Renal cortex interstitium (tissue), 15 donors: ENCODE measurements around the gene MRPL2. TPM values are rescaled to one million over a fixed set of nuclear protein-coding genes. Genes with fewer than 3 reads are reported as not detected.

Source experiments
- DNase-seq, 11 donors: peaks; one replicate each; pipeline ENCODE4 v3.0.0-alpha.2; 2013; ENCODE audit warnings: low read depth in 9 of 11, low spot score in 4 of 11; ENCODE audit errors: extremely low read depth in 1 of 11
- long read RNA-seq, 16 experiments: transcript quantifications; one replicate each; lab custom pipeline, GENCODE V29; 2026
- polyA plus RNA-seq, 3 donors: library from polyadenylated mRNA; unstranded; fragments of 120-200 nt; gene quantifications; one replicate each; pipeline ENCODE4 v1.2.1, GENCODE V29; 2013; ENCODE audit not compliant: insufficient read length in 3 of 3

Gene MRPL2
- polyA plus RNA-seq: 10 to 100 TPM; 46.8 to 73.4 (median 64.4) TPM
- long read RNA-seq, donor 1, transcript MRPL2-206 (2 exons, 428 nt): minor isoform, 6 of 32 reads
- long read RNA-seq, donor 1, transcript MRPL2-203 (2 exons, 689 nt): major isoform, 8 of 32 reads
- long read RNA-seq, donor 1, transcript MRPL2-202 (7 exons, 1,588 nt): minor isoform, 6 of 32 reads
- long read RNA-seq, donor 1, partial matches to known transcripts: 9 of 32 reads
- long read RNA-seq, donor 1, other reads (novel, unspliced or antisense): 0 of 32 reads
- long read RNA-seq, donor 2, transcript MRPL2-203 (2 exons, 689 nt): major isoform, 9 of 24 reads
- long read RNA-seq, donor 2, partial matches to known transcripts: 5 of 24 reads
- long read RNA-seq, donor 2, other reads (novel, unspliced or antisense): 0 of 24 reads
- long read RNA-seq, donor 3, transcript MRPL2-208 (3 exons, 570 nt): minor isoform, 8 of 55 reads
- long read RNA-seq, donor 3, transcript MRPL2-202 (7 exons, 1,588 nt): minor isoform, 14 of 55 reads
- long read RNA-seq, donor 3, transcript MRPL2-203 (2 exons, 689 nt): major isoform, 15 of 55 reads
- long read RNA-seq, donor 3, partial matches to known transcripts: 13 of 55 reads
- long read RNA-seq, donor 3, other reads (novel, unspliced or antisense): 0 of 55 reads
- long read RNA-seq, donor 4, transcript MRPL2-202 (7 exons, 1,588 nt): major isoform, 10 of 33 reads
- long read RNA-seq, donor 4, transcript MRPL2-206 (2 exons, 428 nt): minor isoform, 6 of 33 reads
- long read RNA-seq, donor 4, partial matches to known transcripts: 8 of 33 reads
- long read RNA-seq, donor 4, other reads (novel, unspliced or antisense): 0 of 33 reads
- long read RNA-seq, donor 5: 0 reads
- long read RNA-seq, donor 6, transcript MRPL2-202 (7 exons, 1,588 nt): major isoform, 8 of 30 reads
- long read RNA-seq, donor 6, transcript MRPL2-203 (2 exons, 689 nt): major isoform, 8 of 30 reads
- long read RNA-seq, donor 6, partial matches to known transcripts: 6 of 30 reads
- long read RNA-seq, donor 6, other reads (novel, unspliced or antisense): 0 of 30 reads
- long read RNA-seq, donor 7, transcript MRPL2-203 (2 exons, 689 nt): minor isoform, 10 of 38 reads
- long read RNA-seq, donor 7, transcript MRPL2-202 (7 exons, 1,588 nt): major isoform, 14 of 38 reads
- long read RNA-seq, donor 7, transcript MRPL2-208 (3 exons, 570 nt): minor isoform, 6 of 38 reads
- long read RNA-seq, donor 7, partial matches to known transcripts: 5 of 38 reads
- long read RNA-seq, donor 7, other reads (novel, unspliced or antisense): 0 of 38 reads
- long read RNA-seq, donor 8: 0 reads
- long read RNA-seq, donor 9, transcript MRPL2-208 (3 exons, 570 nt): minor isoform, 5 of 35 reads
- long read RNA-seq, donor 9, transcript MRPL2-202 (7 exons, 1,588 nt): major isoform, 8 of 35 reads
- long read RNA-seq, donor 9, partial matches to known transcripts: 17 of 35 reads
- long read RNA-seq, donor 9, other reads (novel, unspliced or antisense): 0 of 35 reads
- long read RNA-seq, donor 10, transcript MRPL2-202 (7 exons, 1,588 nt): minor isoform, 8 of 29 reads
- long read RNA-seq, donor 10, transcript MRPL2-208 (3 exons, 570 nt): minor isoform, 7 of 29 reads
- long read RNA-seq, donor 10, transcript MRPL2-203 (2 exons, 689 nt): major isoform, 10 of 29 reads
- long read RNA-seq, donor 10, partial matches to known transcripts: 0 of 29 reads
- long read RNA-seq, donor 10, other reads (novel, unspliced or antisense): 0 of 29 reads
- long read RNA-seq, donor 11, transcript MRPL2-203 (2 exons, 689 nt): minor isoform, 5 of 35 reads
- long read RNA-seq, donor 11, transcript MRPL2-202 (7 exons, 1,588 nt): major isoform, 11 of 35 reads
- long read RNA-seq, donor 11, partial matches to known transcripts: 11 of 35 reads
- long read RNA-seq, donor 11, other reads (novel, unspliced or antisense): 0 of 35 reads
- long read RNA-seq, donor 12, partial matches to known transcripts: 5 of 16 reads
- long read RNA-seq, donor 12, other reads (novel, unspliced or antisense): 0 of 16 reads
- long read RNA-seq, donor 13: 0 reads
- long read RNA-seq, donor 14, transcript MRPL2-208 (3 exons, 570 nt): major isoform, 6 of 28 reads
- long read RNA-seq, donor 14, transcript MRPL2-203 (2 exons, 689 nt): minor isoform, 5 of 28 reads
- long read RNA-seq, donor 14, transcript MRPL2-202 (7 exons, 1,588 nt): minor isoform, 5 of 28 reads
- long read RNA-seq, donor 14, partial matches to known transcripts: 7 of 28 reads
- long read RNA-seq, donor 14, other reads (novel, unspliced or antisense): 0 of 28 reads
- long read RNA-seq, donor 15, transcript MRPL2-202 (7 exons, 1,588 nt): major isoform, 9 of 16 reads
- long read RNA-seq, donor 15, partial matches to known transcripts: 0 of 16 reads
- long read RNA-seq, donor 15, other reads (novel, unspliced or antisense): 0 of 16 reads
- long read RNA-seq, donor 16, transcript MRPL2-202 (7 exons, 1,588 nt): major isoform, 36 of 146 reads
- long read RNA-seq, donor 16, transcript MRPL2-203 (2 exons, 689 nt): minor isoform, 14 of 146 reads
- long read RNA-seq, donor 16, partial matches to known transcripts: 71 of 146 reads
- long read RNA-seq, donor 16, other reads (novel, unspliced or antisense): 12 of 146 reads

- DNase-seq: peak; percentile 96 to 99 (median 98)
These were observed at the start of gene MRPL2, which contains the start of gene KLC4 for GRCh38 chr6:43059168-43060033. Gene MRPL2, minus strand, starts transcription at chr6:43059434. Its CDS starts 53 bp downstream, at chr6:43059381. Gene KLC4, plus strand, starts transcription at chr6:43059631. Its CDS starts 1,705 bp downstream, at chr6:43061336.

- no peak for DNase-seq
These were observed 48.3 kb upstream of the MRPL2 start for GRCh38 chr6:43107344-43108062.

- DNase-seq: no peak
These were observed 46.4 kb upstream of the MRPL2 start for GRCh38 chr6:43105538-43106222.

- DNase-seq: no peak
These were observed 44.1 kb upstream of the MRPL2 start for GRCh38 chr6:43103253-43103876.

- peak in 2 of 11 donors; percentile 70 to 73 for DNase-seq
These were observed 42.3 kb upstream of the MRPL2 start for GRCh38 chr6:43101497-43101896.

GRCh38 chr6:43097502-43097901 lies 38.3 kb upstream of the MRPL2 start:
- no peak for DNase-seq

- no peak for DNase-seq
These were observed 37.9 kb upstream of the MRPL2 start for GRCh38 chr6:43097098-43097489.

- DNase-seq: no peak
These were observed 37.3 kb upstream of the MRPL2 start for GRCh38 chr6:43096451-43097097.

- DNase-seq: no peak
These were observed 36.7 kb upstream of the MRPL2 start for GRCh38 chr6:43095939-43096338.

- DNase-seq: no peak
These were observed 34.4 kb upstream of the MRPL2 start for GRCh38 chr6:43093436-43094289.

GRCh38 chr6:43092635-43093034 lies 33.4 kb upstream of the MRPL2 start:
- DNase-seq: no peak

- DNase-seq: no peak
These were observed 32.3 kb upstream of the MRPL2 start for GRCh38 chr6:43091436-43091991.
